Choroid plexus epithelial cell (primary cell): ENCODE data around the gene TPI1.

Source experiments
- DNase-seq: peaks from one replicate; pipeline ENCODE4 v3.0.0-alpha.2; 2010; ENCODE audit warnings: low read depth
- H3K4me3 ChIP-seq: 2 replicates; pipeline ENCODE4 v1.5.1; 2011; ENCODE audit warnings: low read depth, mild to moderate bottlenecking, control low read depth, low read length, moderate library complexity
- TF ChIP-seq, protein P1 (sequence below): conservative IDR thresholded peaks from 2 replicates; pipeline ENCODE4 v1.5.1; 2011; ENCODE audit warnings: low read depth, mild to moderate bottlenecking, control low read depth, inconsistent platforms, low read length, moderate library complexity

TPI1 gene

GRCh38 chr12:6829536-6830220 is 37.7 kb upstream of the TPI1 start:
- TF ChIP-seq, protein P1, sequence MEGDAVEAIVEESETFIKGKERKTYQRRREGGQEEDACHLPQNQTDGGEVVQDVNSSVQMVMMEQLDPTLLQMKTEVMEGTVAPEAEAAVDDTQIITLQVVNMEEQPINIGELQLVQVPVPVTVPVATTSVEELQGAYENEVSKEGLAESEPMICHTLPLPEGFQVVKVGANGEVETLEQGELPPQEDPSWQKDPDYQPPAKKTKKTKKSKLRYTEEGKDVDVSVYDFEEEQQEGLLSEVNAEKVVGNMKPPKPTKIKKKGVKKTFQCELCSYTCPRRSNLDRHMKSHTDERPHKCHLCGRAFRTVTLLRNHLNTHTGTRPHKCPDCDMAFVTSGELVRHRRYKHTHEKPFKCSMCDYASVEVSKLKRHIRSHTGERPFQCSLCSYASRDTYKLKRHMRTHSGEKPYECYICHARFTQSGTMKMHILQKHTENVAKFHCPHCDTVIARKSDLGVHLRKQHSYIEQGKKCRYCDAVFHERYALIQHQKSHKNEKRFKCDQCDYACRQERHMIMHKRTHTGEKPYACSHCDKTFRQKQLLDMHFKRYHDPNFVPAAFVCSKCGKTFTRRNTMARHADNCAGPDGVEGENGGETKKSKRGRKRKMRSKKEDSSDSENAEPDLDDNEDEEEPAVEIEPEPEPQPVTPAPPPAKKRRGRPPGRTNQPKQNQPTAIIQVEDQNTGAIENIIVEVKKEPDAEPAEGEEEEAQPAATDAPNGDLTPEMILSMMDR: peak; percentile 53
- DNase-seq: no peak
- H3K4me3 ChIP-seq: peak overlapping the region; percentile 93

DNA sequence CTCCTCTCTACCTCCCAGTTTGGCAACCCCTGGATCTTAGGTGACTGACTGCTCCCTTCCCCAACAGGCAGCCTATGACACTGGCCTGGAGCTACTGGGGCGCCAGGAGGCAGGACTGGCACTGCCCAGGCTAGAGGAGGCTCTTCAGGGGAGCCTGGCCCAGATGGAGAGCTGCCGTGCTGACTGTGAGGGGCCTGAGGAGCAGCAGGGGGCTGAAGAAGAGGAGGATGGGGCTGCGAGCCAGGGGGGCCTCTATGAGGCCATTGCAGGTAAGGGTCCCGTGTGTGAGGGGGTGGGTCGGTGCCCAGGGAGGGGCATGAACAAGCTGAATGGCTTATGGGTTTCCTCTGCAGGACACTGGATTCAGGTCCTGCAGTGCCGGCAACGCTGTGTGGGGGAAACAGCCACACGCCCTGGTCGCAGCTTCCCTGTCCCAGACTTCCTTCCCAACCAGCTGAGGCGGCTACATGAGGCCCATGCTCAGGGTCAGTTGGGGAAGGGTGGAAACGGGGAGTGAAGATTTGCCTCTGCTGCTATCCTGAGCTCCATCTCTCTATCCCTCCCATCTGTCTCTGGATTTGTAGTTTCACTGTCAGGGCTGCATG is 36.9 kb upstream of the TPI1 start:
- H3K4me3 ChIP-seq: peak overlapping the region; percentile 8
- TF ChIP-seq, protein P1: no peak
- DNase-seq: no peak

DNA sequence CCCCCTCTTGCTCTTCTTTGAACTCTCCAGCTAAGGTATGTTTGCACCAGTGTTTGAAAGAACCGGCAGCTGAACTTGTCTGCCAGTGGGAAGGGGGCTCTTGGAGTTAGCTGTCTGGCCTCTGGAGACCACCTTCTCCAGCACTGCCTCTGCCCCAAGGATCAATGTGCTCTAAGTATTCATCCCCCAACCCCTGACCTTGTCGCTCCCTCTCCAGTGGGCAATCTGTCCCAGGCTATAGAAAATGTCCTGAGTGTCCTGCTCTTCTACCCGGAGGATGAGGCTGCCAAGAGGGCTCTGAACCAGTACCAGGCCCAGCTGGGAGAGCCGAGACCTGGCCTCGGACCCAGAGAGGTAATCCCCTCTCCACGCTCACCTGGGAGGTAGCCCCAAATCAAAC is 36.3 kb upstream of the TPI1 start:
- H3K4me3 ChIP-seq: no peak overlapping the region
- TF ChIP-seq, protein P1: no peak
- no peak for DNase-seq

DNA sequence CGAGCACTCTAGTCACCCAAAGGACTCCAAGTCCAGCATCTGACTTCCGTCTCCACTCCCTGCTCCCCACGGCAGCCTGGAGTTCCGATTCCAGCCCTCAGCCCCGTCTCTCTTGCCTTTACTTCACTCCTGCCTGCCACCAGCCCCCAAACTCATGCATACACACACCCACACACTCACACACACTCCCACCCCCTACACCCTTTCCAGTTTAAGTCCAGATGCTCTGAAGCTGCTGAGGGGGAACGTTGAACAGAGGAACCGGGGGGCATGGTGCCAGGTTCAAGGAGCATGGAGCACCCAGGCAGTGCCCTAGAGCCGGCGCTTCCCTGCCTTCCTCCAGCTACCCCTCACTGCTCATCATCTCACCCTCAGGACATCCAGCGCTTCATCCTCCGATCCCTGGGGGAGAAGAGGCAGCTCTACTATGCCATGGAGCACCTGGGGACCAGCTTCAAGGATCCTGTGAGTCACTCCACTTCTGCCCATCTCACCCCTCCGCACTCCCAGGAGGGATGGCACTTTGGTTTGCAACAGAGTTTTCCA is 35.8 kb upstream of the TPI1 start:
- TF ChIP-seq, protein P1: no peak
- H3K4me3 ChIP-seq: no peak overlapping the region
- no peak for DNase-seq

DNA sequence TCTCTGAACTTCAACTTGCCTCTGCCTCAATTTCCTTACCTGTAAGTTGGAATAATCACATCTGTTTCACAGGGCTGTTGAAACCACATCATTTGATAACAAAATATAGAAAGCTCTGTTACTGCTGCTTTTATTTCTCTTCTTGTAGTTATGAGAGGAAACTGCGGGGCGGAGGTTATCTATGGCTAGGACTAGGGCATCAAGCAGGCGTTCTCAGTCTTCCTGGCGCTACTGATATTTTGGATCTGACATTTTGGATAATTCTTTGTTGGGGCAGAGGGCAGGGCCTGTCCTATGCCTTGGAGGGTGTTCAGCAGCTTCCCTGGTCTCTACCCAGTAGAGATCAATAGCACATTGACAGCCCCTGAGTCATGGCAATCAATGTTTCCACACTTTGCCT is 35.2 kb upstream of the TPI1 start:
- no peak overlapping the region for H3K4me3 ChIP-seq
- TF ChIP-seq, protein P1: no peak
- no peak for DNase-seq

GRCh38 chr12:6833189-6833890 is 34.0 kb upstream of the TPI1 start:
- TF ChIP-seq, protein P1: no peak
- no peak for DNase-seq

More at GRCh38 chr12:6833189-6833890, 34.0 kb upstream of the TPI1 start:
- no peak overlapping the region for H3K4me3 ChIP-seq
